ENCODE results near the gene MARS1.

Gene MARS1

GRCh38 chr12:57528831-57529555 lies 41.1 kb downstream of the MARS1 start:
- DNase-seq (ENCODE audit: low spot score), result no peak
- FAIRE-seq, result no peak

- DNase-seq (ENCODE audit: low spot score) (no peak), FAIRE-seq (no peak)
Observed at GRCh38 chr12:57529831-57530230, 42.0 kb downstream of the MARS1 start.

GRCh38 chr12:57530396-57531142 lies 42.7 kb downstream of the MARS1 start:
- DNase-seq (ENCODE audit: low spot score) (no peak), FAIRE-seq (no peak)

- FAIRE-seq (no peak), DNase-seq (ENCODE audit: low spot score) (no peak)
Observed at GRCh38 chr12:57531836-57532235, 44.0 kb downstream of the MARS1 start.

GRCh38 chr12:57533108-57533507 lies 45.2 kb downstream of the MARS1 start:
- no peak for FAIRE-seq
- no peak for DNase-seq (ENCODE audit: low spot score)

GRCh38 chr12:57534250-57534649 lies 46.4 kb downstream of the MARS1 start:
- FAIRE-seq (no peak), DNase-seq (ENCODE audit: low spot score) (no peak)

GRCh38 chr12:57534991-57535543 lies 47.2 kb downstream of the MARS1 start:
- no peak for DNase-seq (ENCODE audit: low spot score)
- FAIRE-seq, result no peak

- DNase-seq (ENCODE audit: low spot score), result no peak
- FAIRE-seq, result no peak
Observed at GRCh38 chr12:57535764-57536596, 48.1 kb downstream of the MARS1 start.

- no peak for FAIRE-seq
- DNase-seq (ENCODE audit: low spot score), result no peak
Observed at GRCh38 chr12:57536597-57536942, 48.7 kb downstream of the MARS1 start.

- FAIRE-seq, result no peak
- DNase-seq (ENCODE audit: low spot score), result no peak
Observed at GRCh38 chr12:57539134-57539768, 51.4 kb downstream of the MARS1 start.

- FAIRE-seq, result no peak
Observed at GRCh38 chr12:57541001-57541400, 53.1 kb downstream of the MARS1 start.

GRCh38 chr12:57541717-57542116 lies 53.8 kb downstream of the MARS1 start:
- FAIRE-seq, result no peak
- DNase-seq (ENCODE audit: low spot score), result no peak

More at GRCh38 chr12:57541001-57541400, 53.1 kb downstream of the MARS1 start:
- DNase-seq (ENCODE audit: low spot score), result no peak

- DNase-seq (ENCODE audit: low spot score) (no peak), FAIRE-seq (no peak)
Observed at GRCh38 chr12:57543581-57543980, 55.7 kb downstream of the MARS1 start.

GRCh38 chr12:57545809-57546437 lies 58.1 kb downstream of the MARS1 start:
- FAIRE-seq, result no peak

GRCh38 chr12:57546438-57547287 lies 58.8 kb downstream of the MARS1 start, which contains the start of gene DCTN2:
Gene DCTN2 (minus strand): TSS chr12:57547192. CDS start chr12:57547063, 129 bp downstream.
- DNase-seq (ENCODE audit: low spot score), result peak; percentile 92
- no peak for FAIRE-seq

More at GRCh38 chr12:57545809-57546437, 58.1 kb downstream of the MARS1 start:
- DNase-seq (ENCODE audit: low spot score), result peak; percentile 18

GRCh38 chr12:57547288-57548012 lies 59.6 kb downstream of the MARS1 start:
- DNase-seq (ENCODE audit: low spot score) (no peak), FAIRE-seq (peak; percentile 70)

GRCh38 chr12:57548013-57548315 lies 60.1 kb downstream of the MARS1 start:
- FAIRE-seq (no peak), DNase-seq (ENCODE audit: low spot score) (no peak)

GRCh38 chr12:57548488-57548887 lies 60.6 kb downstream of the MARS1 start:
- no peak for DNase-seq (ENCODE audit: low spot score)
- no peak for FAIRE-seq
